Activated naive CD4-positive, alpha-beta T cell treated with anti-CD3 and anti-CD28 coated beads, Interleukin-2, amount 50 U/mL, for 16 hours (primary cell): ENCODE results near the gene SLC22A3.
"Not testable (repeated sequence)": the region's sequence is repeated elsewhere in the genome, so short reads cannot be mapped to it uniquely, and the experiment has no call there.

Experiments
- DNase-seq: peaks from one replicate; pipeline ENCODE4 v3.0.0-alpha.2; 2020

Gene SLC22A3

GRCh38 chr6:160450849-160451248 lies 102.7 kb downstream of the SLC22A3 start:
- DNase-seq: no peak

DNA sequence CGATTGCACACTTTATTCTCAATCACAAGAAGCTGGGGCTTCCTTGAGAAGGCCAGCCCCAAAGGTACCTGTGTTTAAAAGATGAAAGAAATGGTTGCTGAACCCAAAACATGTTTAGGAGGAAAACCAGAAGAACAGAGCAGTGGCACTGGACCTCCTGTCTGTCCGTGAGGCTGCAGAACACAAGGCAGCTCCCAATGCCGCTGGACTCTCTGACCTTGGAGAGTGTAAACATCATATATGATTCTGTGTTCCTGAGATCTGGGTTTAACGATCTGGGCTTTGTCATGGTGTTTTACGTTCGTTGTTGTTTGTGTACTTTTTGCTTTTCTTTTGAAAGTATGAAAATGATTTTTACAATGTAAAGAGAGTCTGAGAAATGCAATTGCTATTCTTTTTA lies 106.1 kb downstream of the SLC22A3 start:
- DNase-seq: no peak

GRCh38 chr6:160455081-160455480 lies 106.9 kb downstream of the SLC22A3 start:
- no peak for DNase-seq

- peak; percentile 61 for DNase-seq
These were observed 107.5 kb downstream of the SLC22A3 start for GRCh38 chr6:160455541-160456213.

DNA sequence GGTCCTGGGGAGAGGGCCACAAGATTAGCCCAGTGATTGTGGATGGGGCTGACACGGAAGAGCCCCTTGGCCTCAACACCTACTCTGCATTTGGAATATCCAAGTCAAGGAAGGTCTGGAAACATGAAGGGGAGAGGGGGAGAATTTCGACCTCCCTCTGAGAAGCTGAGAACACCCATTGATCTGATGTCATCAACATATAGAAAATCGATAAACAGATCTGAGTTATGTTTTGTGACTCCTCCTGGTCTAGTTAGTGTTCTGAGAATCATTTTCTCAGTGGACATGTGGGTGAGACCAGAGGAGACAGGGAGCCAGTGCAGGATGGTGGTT lies 108.0 kb downstream of the SLC22A3 start:
- no peak for DNase-seq

DNA sequence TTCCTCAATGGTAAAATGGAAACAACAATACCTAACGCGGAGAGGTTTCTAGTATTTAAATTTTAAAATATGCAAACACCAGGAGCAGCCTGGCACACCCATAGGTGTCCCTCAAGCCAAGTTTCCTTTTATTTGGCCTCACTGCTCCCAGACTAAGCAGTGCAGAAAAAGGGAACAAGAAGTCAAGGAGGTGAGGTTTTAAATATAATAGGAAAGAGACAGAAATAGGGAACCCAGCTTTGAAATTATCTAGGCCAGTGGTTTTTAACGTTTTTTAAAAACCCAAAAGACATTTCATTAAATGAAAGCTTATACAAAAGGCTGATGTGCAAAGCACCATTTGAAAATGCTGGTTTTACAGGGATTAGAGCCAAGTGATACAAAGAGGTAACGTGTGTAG lies 109.6 kb downstream of the SLC22A3 start:
- no peak for DNase-seq

DNA sequence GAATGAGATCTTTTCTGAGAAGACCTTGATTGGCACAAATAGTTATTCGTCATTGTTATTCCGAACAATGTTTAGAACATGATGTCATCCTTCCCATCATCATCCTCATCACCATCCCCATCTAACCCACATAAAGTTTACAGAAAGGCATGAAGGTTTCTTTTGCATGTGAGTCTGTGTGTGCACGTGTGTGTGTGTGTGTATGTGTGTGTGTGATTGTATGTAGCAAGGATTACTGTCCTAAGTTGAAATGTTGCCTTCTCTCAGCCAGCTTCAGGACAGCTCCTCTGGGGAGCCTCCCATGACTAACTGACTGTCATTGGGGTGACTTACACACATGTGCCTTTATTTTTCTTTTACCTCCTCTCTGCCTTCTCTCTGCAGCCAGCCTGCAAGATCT lies 113.5 kb downstream of the SLC22A3 start:
- no peak for DNase-seq

GRCh38 chr6:160462116-160462515 lies 113.9 kb downstream of the SLC22A3 start:
- no peak for DNase-seq

DNA sequence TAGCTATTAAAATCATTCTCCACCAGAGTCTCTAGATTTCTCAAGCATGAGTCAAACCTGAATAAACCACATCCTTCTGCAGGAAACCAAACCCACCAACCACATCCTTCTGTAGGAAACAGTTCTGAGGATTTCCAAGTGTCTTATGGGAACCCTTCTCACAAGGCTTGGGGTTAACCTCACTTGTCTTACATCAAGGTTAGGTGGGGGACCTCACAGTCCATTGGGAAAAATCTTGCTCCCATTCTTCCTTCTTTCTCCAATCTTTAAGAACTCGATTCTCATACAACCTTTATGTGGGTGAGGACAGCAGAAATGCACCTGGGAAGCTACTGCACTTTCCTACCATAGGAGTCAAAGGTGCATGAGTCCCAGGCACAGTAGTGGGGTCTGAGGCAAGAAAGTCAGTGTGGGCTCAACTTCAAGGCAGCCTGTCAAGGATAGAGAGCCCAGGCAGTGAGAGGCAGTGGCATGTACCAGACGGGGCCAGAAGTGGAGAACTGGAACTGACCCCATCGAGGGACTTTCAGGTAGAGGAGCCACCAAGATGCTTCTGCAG lies 114.5 kb downstream of the SLC22A3 start:
- no peak for DNase-seq

DNA sequence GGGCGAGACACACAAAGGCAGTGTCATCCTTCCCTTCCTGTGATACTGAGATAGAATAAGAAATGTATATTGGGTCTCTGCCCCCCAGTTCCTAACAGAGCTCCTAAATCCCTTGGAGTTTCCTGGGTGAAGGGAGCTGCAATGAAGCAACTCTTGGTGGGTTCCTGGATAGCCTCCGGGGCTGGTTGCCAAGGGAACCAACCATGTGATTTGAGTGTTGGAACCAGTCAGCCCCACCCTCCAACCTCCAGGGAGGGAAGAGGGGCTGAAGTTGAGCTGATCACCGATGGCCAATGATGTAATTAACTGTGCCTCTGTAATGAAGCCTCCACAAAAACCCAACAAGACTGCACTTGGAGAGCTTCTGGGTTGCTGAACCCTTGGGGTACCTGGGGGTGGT lies 116.6 kb downstream of the SLC22A3 start:
- no peak for DNase-seq

GRCh38 chr6:160467261-160467871 lies 119.2 kb downstream of the SLC22A3 start:
- DNase-seq: not testable (repeated sequence)

DNA sequence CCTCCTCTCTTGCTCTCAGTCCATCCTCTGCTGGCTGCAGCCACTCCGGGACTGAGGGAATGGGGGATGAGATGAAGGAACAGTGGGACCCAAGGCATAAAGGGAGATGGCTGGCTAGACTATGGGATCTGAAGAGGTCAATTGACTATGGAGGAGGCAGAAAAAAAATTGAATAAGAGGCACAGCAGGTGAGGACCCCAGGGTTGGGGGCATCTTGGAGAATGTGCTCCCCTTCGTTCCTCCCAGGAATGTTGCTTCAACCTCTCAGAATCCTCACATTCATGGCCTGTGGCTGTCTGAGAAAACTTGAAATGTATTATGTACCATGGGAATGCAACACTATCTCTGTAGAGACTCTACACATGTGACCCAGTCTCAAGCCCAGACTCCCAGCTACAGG lies 121.0 kb downstream of the SLC22A3 start:
- no peak for DNase-seq

GRCh38 chr6:160476056-160476455 lies 127.9 kb downstream of the SLC22A3 start:
- DNase-seq: not testable (repeated sequence)

DNA sequence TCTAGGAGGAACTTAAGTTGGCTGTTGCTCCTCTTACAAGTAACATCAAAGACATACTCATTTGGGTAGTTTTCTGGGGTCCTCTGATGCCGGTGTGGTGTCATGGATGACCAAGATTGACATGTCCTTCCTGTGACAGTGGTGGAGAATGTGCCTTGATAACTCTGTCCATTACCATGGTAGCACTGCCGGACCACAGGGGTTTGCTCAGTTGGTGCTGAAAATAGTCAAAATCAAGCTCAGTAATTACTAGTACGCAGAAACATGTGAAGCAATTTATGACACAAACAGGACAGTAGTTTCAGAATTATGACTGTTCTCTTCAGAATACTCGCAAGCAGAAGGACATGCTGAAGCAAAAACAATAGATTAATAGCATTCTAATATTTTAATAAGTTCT lies 128.9 kb downstream of the SLC22A3 start:
- DNase-seq: not testable (repeated sequence)

GRCh38 chr6:160477901-160478300 lies 129.7 kb downstream of the SLC22A3 start:
- no peak for DNase-seq

DNA sequence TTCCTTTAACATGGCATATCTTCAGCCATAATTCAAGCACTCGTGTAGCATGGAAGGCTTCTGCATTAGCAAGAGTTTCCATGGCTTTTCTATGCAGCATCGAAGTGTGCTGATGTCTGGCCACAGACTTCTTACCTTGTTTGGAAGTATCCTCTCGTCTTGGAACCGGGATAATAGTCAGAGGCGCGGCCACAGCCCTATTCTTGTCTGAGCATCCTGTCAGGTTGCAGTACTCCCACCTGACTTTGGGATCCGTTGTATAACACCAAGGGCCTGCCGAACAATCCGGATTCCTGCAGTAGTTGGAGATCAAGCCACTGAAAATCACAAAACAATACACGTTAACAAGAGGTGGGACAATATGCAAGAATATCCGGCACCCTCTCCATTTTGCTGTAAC lies 138.9 kb downstream of the SLC22A3 start:
- DNase-seq: no peak

DNA sequence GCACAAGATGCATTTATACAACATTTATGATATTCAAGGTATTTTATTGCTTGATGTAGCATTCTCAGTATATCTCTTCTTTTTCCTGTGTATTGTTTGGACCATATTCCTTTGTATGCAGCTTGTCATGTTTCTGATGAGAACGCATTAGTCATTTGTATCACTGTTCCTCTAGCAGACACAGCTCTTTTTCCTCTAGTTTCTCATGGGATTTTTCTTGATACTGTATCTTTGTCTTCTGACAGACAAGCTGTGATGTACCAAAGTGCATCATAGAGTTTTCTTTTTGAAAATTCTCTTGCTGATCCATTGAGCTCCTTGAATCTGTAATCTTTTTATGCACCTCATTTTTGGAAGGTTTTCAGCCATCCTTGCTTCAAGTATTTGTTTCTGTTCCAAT lies 140.9 kb downstream of the SLC22A3 start:
- DNase-seq: no peak

DNA sequence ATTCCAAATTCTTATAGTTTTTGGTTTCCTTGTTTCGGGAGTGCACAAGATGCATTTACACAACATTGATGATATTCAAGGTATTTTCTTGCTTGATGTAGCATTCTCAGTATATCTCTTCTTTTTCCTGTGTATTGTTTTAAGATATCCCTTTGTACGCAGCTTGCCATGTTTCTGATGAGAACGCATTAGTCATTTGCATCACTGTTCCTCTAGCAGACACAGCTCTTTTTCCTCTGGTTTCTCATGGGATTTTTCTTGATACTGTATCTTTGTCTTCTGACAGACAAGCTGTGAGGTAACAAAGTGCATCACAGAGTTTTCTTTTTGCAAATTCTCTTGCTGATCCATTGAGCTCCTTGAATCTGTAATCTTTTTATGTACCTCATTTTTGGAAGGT lies 146.4 kb downstream of the SLC22A3 start:
- no peak for DNase-seq

- no peak for DNase-seq
These were observed 152.5 kb downstream of the SLC22A3 start for GRCh38 chr6:160500639-160501038.
